Pancreas (tissue), 10 donors: Measurements from ENCODE around the gene LRRC56. TPM values are rescaled to one million over a fixed set of nuclear protein-coding genes. Genes with fewer than 3 reads are reported as not detected.

Source experiments
- ATAC-seq, 4 donors: fragments of 200-7000 bp; cut with Tn5 transposase; one replicate each; pipeline versions ENCODE4 v1.8.0 to v1.9.1; 2020; ENCODE audit warnings: mild to moderate bottlenecking in 4 of 4, moderate library complexity in 4 of 4
- DNase-seq, 6 donors: peaks; one replicate each; pipeline ENCODE4 v3.0.0-alpha.2; 2020
- FAIRE-seq: peaks from 2 replicates; lab custom pipeline; 2012; peaks lifted over from hg19 to GRCh38; lab: Jason Lieb, UNC
- H3K27ac ChIP-seq, 4 donors: fragments of 200-600 bp; sonication (generic); 1 replicate in 3 of 4; 2 replicates in 1 of 4; pipeline versions ENCODE4 v1.5.0 to v1.8.0; 2020
- H3K27me3 ChIP-seq, 4 donors: fragments of 200-600 bp; one replicate each; pipeline ENCODE4 v1.8.0; 2021
- H3K36me3 ChIP-seq, 3 donors: fragments of 200-600 bp; sonication (generic) in 1 of 3; one replicate each; pipeline versions ENCODE4 v1.5.0 to v1.8.0; 2020 to 2021
- H3K4me1 ChIP-seq, 3 donors: fragments of 200-600 bp; one replicate each; pipeline ENCODE4 v1.8.0; 2021
- H3K4me3 ChIP-seq, 4 donors: fragments of 200-600 bp; sonication (generic) in 2 of 4; one replicate each; pipeline versions ENCODE4 v1.5.0 to v1.8.0; 2020 to 2021
- H3K9me3 ChIP-seq, 4 donors: fragments of 200-600 bp; one replicate each; pipeline ENCODE4 v1.8.0; 2021
- CTCF ChIP-seq, 4 donors: fragments of 200-600 bp; sonication (generic) in 3 of 4; IDR thresholded peaks; one replicate each; pipeline versions ENCODE4 v1.5.0 to v1.8.0; 2021; ENCODE audit warnings: antibody characterized with exemption in 4 of 4
- WGBS, 2 donors: extraction: QIAGEN DNeasy Blood & Tissue Kit; methylation state at CpG; one replicate each; pipeline ENCODE4 v1.1.7; 2013; 5-methylcytosine and 5-hydroxymethylcytosine counted together
- intact Hi-C, 3 donors: fragments of 100-400 bp; cut with DNase I; formaldehyde crosslinking; loops; one replicate each; pipeline versions ENCODE4 v1.11.1 to v1.14.2; 2022
- polyA plus RNA-seq, 2 donors: library from polyadenylated mRNA; stranded (reverse); fragments of 200-250 nt; gene quantifications; one replicate each; pipeline ENCODE4 v1.2.3, GENCODE V29; 2013
- total RNA-seq, 6 donors: library from RNA; stranded (reverse); fragmentation: NEBNext Ultra II Directional in 4 of 6; extraction: Animal tissue kit (Norgen Biotek cat#: 25700) in 4 of 6; gene quantifications; one replicate each; pipeline versions ENCODE4 v1.2.1 to v1.2.4, GENCODE V29; 2021 to 2023
- donor health status: healthy with polysubstance abuse.
- donor health status: DM: no; HTN: no; CAD: no; lungs with moderate emphysema.
- donor health status: DM: no; HTN: no; CAD: no.
- donor health status: control.
- donor health status: control.
- donor health status: Bipolar disorder and iron deficiency.
- donor health status: DM: yes; HTN: yes; CAD: no.
- donor health status: DM: no; HTN: no; CAD: no.
- donor health status: DM: no; HTN: no; CAD: no.
- donor health status: DM: yes; HTN: yes; CAD: no.

The LRRC56 gene
- total and polyA plus RNA-seq, 8 donors: 0.98 to 7.3 (median 1.8) TPM

GRCh38 chr11:589798-590197, 52.5 kb downstream of the LRRC56 start:
- H3K9me3 ChIP-seq: no peaks in the 10 kb centered on the region
- DNase-seq (peak in 2 of 6 donors; percentile 53 to 65), ATAC-seq (no peak), FAIRE-seq (no peak)
- no peak overlapping the region for H3K27ac ChIP-seq
- intact Hi-C loops: no loop called here
- H3K36me3 ChIP-seq: peaks cover 0 to 49% (median 24%) of the 10 kb centered on the region in 3 donors
- whole genome bisulfite sequencing, 2 donors: 96% methylated on average over 26 of the region's 26 CpGs
- no peak overlapping the region for H3K4me3 ChIP-seq
- no peaks in the 10 kb centered on the region for H3K27me3 ChIP-seq
- no peaks in the 10 kb centered on the region for H3K4me1 ChIP-seq
- no peak for TF ChIP-seq CTCF (IDR thresholded peaks at IDR 0.05)

GRCh38 chr11:590997-591396, 53.7 kb downstream of the LRRC56 start:
- Histone ChIP-seq H3K36me3 (peaks cover 0 to 54% (median 23%) of the 10 kb centered on the region in 3 donors), H3K27me3 (no peaks in the 10 kb centered on the region), H3K4me1 (no peaks in the 10 kb centered on the region), H3K4me3 (no peak overlapping the region), H3K9me3 (no peaks in the 10 kb centered on the region), H3K27ac (no peak overlapping the region)
- DNase-seq: no peak
- no peak for TF ChIP-seq CTCF (IDR thresholded peaks at IDR 0.05)
- no peak for ATAC-seq
- WGBS, 2 donors: 85 to 90% methylated on average over 11 of the region's 11 CpGs
- FAIRE-seq: no peak
- intact Hi-C loops: no loop called here

GRCh38 chr11:592501-592900, 55.2 kb downstream of the LRRC56 start:
- TF ChIP-seq CTCF (IDR thresholded peaks at IDR 0.05): no peak
- intact Hi-C loops: no loop called here
- Histone ChIP-seq H3K4me3 (no peak overlapping the region), H3K27me3 (no peaks in the 10 kb centered on the region), H3K4me1 (no peaks in the 10 kb centered on the region), H3K36me3 (peaks cover 0 to 59% (median 22%) of the 10 kb centered on the region in 3 donors), H3K9me3 (no peaks in the 10 kb centered on the region), H3K27ac (no peak overlapping the region)
- no peak for FAIRE-seq
- WGBS, 2 donors: 96% methylated on average over 22 of the region's 22 CpGs
- DNase-seq: no peak
- no peak for ATAC-seq

- no peak for ATAC-seq
- TF ChIP-seq CTCF (IDR thresholded peaks at IDR 0.05): no peak
- Histone ChIP-seq H3K4me1 (no peaks in the 10 kb centered on the region), H3K4me3 (no peak overlapping the region), H3K36me3 (peaks cover 0 to 61% (median 21%) of the 10 kb centered on the region in 3 donors), H3K27ac (no peak overlapping the region), H3K9me3 (no peaks in the 10 kb centered on the region), H3K27me3 (no peaks in the 10 kb centered on the region)
- DNase-seq: no peak
- no peak for FAIRE-seq
- intact Hi-C loops: no loop called here
- 90 to 94% methylated on average over 10 of the region's 10 CpGs for WGBS, 2 donors
These were observed 55.6 kb downstream of the LRRC56 start for GRCh38 chr11:592918-593317.

GRCh38 chr11:593347-593746, 56.0 kb downstream of the LRRC56 start:
- intact Hi-C loops: no loop called here
- no peak for DNase-seq
- TF ChIP-seq CTCF (IDR thresholded peaks at IDR 0.05): no peak
- FAIRE-seq: no peak
- Histone ChIP-seq H3K27me3 (no peaks in the 10 kb centered on the region), H3K9me3 (no peaks in the 10 kb centered on the region), H3K4me1 (no peaks in the 10 kb centered on the region), H3K36me3 (peaks cover 0 to 65% (median 16%) of the 10 kb centered on the region in 3 donors), H3K27ac (no peak overlapping the region), H3K4me3 (no peak overlapping the region)
- ATAC-seq: no peak
- 91% methylated on average over 21 of the region's 21 CpGs for WGBS, 2 donors
